HG03565 (cell line): ENCODE measurements around the gene STMN3.
"Not testable (repeated sequence)": the region's sequence is repeated elsewhere in the genome, so short reads cannot be mapped to it uniquely, and the experiment has no call there.

Source experiments
- ATAC-seq: cut with Tn5 transposase; IDR thresholded peaks from one replicate; pipeline ENCODE4 v1.9.1; 2021; ENCODE audit warnings: mild to moderate bottlenecking, moderate library complexity; ENCODE audit not compliant: unreplicated experiment

STMN3 gene

DNA sequence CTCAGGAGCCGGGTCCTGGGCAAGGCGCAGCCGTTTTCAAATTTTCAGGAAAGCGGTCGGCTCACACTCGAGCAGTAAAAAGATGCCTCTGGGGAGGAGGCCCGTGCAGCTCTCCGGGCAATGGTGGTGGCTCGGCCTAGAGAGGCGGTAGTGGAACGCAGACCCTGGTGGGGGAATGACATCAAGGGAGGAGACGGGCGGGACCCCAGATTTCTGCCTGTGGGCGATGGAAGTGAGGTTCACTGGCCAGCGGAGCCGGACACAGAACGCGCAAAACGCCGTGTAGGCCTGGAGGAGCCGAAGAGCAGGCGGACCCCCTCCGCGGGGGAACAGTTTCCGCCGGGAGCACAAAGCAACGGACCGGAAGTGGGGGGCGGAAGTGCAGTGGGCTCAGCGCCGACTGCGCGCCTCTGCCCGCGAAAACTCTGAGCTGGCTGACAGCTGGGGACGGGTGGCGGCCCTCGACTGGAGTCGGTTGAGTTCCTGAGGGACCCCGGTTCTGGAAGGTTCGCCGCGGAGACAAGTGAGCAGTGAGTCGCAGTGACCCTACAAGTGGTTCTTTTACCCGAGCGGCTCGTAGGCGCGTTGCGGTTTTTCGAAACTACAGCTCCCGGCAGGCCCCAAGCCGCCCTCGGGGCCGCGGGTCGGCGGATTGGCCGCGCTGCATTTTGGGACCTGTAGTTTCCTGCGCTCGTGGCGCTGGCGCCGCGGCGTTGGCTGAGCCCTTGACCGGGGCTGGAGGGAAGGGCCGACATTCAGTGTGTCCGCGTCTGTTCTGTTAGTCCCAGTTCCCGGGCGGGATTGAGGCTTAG lies 4.9 kb upstream of the STMN3 start, which contains the start of gene RTEL1:
TSS of gene RTEL1 (plus strand) at position 376 of the 812 bp plus-strand sequence. CDS start 1,091 bp downstream, outside the sequence.
- peak; percentile 74 for ATAC-seq

DNA sequence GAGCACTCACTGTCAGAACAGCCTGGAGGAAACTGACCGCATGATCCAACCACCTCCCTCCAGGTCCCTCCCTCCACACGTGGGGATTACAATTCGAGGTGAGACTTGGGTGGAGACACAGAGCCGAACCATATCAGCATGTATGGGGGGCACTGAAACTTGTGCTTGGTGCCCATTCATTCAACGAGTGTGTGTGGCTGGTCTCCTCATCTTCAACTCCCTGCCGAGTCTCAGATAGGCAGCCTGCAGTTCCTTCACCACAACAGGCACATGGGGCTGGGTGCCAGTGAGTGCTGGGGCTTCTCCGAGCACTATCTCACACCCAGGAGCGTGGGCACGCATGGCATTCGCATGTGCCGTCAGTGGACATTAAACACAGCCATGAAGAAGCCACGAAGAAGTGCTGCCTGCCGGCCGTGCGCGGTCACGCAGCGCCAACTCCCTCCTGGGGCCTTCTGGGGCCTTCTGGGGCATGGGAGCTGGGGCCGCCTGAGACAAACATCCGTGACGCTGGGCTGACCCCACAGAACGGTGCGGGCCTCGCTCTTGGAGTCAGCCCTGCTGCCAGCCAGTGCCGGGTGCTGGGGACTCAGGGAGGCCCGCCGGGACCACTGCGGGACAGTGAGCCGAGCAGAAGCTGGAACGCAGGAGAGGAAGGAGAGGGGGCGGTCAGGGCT lies 4.2 kb upstream of the STMN3 start:
- no peak for ATAC-seq

DNA sequence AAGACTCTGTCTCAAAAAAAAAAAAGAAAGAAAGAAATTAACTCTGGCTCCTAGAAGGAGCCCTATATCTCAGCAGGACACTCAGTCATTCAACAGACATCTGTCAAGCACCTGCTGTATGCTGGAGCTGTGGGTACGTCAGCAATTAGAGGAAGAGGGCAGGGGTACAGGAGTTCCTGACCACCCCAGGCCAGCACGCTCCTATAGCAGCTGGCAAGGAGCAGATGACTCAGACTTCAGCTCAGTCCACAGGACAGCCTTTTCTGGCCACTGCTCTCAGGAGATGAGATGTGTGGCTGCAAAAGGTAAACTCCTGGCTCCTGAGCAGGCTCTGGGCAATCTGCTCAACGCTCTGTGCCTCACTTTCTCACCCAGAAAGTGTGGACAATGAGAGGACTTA lies 3.2 kb upstream of the STMN3 start:
- ATAC-seq: no peak

DNA sequence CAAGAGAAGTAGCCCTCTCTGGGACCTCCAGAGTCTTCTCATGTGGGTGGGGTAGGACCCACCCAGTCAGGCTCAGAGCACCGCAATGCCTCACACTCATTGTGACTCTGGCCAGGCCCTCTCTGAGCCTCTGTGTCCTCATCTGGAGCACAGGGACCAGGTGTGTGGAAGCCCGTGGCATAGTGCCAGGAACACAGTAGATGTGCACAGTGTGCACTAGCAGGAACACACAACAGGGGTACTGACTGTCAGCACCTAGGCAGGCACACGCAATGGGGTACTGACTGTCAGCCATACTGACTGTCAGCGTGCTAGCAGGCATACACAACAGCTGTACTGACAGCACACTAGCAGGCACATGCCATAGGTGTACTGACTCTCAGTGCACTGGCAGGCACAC lies 2.0 kb upstream of the STMN3 start:
- no peak for ATAC-seq

DNA sequence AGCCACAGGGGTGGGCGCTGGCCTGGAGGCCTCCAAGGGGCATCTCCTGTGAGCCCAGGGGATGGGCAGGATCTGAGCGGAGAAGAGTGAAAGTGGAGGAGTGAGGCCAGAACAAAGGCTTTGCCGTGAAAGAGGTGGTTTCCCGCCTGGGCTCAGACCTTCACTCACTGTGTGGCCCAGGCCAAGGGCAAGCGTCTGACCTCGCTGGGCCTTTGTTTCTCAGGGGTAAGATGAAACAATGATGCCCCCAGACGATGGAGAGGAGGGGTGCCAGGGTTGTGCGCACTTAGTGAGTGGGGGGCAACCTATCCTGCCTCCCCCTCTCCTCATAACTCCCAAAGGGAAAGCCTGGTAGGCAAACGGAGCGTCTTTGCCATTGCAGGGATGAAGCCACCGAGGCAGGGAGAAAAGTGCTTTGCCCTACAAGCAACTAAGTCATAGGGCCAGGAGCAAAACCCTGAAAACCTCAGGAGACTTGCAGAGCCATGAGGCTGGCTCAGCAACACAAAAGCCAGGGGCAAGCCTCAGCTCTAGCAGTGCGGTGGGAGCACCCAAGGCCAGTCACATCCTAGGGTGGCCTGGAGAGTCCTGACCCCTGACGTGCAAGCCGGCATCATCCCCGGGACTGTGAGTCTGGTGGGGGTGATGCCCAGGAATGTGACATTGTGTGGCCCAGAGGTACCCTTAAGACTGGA lies 897 bp upstream of the STMN3 start:
- no peak for ATAC-seq

DNA sequence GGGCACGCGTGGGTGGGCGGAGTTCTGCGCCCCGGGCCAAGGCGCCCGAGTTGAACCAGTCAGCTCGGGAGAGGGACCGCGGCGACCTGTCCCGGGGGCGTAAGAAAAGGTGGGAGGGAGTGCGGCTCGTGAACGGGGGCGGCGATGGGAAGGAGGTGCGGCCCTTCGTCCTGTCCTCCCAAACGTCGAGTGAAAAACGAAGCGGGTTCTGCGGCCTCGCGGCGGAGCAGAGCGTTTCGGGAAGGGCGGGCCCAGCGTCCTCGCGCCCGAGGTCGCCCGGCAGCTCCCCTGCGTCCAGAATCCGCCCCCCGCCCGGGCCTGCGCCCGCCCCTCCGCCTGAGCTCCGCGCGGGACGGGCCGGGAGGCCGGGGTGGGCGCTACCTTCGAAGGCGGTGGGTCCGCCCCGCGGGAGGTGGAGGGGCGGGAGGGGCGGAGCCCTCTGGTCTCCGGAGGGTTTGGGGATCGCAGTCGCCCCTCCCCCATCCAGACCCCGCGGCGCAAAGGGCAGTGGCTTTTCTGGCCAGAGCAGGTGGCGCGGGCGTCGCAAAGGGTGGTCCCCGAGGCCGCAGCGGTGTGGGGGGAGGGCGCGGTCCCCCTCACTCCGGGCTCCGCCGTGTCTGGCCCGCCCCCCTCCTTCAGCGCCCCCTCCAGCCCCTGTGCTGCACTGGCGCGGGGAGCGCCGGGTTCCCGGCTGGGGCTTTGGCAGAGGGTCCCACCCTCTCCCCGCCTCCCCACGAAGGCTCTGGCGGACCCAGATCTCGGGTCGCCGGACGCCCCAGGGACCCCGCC lies 838 bp downstream of the STMN3 start:
- ATAC-seq: no peak

DNA sequence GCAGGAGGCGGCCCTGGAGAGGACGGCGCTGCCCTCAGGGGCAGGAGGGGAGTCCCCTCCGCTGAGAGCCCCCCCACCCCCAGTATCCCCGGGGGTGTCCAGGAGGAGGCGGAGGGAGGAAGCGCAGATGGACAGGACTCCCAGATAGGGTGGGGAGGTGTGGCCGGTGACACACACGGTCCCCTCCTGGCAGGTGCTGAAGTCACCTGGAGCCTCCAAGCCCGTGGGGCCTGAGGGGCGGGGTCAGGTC lies 1.4 kb downstream of the STMN3 start:
- ATAC-seq: no peak

DNA sequence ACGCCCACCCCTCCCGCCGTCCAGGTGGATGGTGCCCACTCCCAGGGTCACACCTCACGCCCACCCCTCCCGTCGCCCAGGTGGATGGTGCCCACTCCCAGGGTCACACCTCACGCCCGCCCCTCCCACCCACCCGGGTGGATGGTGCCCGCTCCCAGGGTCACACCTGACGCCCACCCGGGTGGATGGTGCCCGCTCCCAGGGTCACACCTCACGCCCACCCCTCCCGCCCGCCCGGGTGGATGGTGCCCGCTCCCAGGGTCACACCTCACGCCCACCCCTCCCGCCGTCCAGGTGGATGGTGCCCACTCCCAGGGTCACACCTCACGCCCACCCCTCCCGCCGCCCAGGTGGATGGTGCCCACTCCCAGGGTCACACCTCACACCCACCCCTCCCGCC lies 2.7 kb downstream of the STMN3 start:
- ATAC-seq: not testable (repeated sequence)

DNA sequence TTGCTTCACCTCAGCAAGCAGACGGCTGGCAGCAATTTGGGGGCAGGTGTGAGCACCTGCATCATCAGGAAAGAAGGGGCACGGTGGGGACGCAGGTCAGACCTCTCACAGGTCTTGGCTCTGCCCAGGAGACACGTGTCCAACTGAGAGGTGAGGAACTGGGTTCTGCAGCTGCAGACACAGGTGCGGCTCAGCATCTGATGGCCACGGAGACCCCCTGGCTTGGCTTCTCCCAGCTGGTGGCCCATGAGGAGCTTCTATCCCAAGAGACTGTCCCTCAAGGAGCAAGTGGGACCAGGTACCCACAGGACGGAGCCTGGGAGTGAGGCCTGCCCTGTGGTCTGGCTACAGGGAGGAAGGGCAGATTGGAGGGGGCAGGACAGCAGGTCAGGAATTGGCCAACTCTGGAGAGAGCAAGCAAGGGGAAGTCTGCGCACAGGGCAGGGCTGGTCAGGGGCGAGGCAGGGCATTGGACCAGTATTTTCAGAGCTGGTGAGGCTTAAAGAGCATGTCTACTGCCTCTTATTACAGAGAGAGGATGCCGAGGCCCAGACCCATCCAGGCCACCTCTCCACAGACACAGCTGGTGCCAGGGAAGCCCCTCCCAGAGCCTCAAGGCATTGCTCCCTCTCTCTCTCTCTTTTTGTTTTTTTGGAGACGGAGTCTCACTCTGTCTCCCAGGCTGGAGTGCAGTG lies 4.2 kb downstream of the STMN3 start:
- no peak for ATAC-seq

DNA sequence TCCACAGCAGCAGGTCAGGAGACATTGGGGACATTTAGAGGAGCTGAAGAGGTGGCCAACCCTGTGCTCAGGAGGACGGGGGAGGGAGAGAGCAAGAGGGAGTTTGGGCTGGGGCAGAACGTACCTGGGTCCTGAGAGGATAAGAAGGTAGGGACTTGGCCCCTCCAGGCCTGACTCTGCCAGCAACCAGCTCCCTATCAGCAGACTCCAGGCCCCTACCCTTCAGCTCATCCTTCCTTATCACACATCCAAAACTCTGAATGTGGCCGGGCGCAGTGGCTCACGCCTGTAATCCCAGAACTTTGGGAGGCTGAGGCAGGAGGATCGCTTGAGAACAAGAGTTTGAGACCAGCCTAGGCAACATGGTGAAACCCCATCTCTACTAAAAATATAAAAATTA lies 5.0 kb downstream of the STMN3 start:
- no peak for ATAC-seq

DNA sequence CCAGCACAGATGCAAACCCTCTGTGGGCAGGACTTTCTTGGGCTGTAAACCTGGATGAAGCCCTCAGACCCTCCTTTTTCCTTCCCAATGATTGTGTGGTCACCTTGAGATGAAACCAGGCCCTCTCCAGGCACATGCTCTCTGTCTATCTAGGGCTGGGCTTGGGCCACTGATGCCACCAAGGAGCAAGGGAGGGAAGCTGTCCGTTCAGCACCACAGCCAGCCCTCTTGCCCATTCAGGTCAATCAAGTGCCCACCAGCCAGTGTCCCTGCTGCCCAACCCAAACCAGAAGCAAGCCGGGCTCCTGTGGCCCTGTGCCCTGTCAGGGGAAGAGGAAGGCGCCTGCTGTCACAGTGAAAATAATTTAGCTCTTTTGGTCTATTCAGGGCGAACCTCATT lies 8.0 kb downstream of the STMN3 start:
- no peak for ATAC-seq

DNA sequence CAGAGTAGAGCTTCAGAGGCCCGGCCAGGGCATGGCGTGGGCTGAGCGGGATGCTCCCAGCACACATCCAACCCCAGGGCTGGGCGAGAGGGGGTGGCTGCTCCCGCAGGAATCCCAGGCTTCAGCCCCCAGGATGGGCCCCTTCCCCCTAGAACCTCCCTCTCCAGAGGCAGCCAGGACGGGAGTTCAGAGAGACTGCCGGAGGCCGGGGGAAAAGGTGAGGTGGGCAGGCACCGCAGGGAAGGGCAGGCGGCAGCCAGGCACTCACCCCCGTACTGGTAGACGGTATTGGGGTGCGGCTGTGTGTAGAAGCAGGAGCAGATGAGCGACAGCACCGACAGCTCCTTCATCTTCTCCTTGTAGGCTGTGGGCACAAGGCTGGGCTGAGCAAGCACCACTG lies 9.3 kb downstream of the STMN3 start:
- no peak for ATAC-seq

DNA sequence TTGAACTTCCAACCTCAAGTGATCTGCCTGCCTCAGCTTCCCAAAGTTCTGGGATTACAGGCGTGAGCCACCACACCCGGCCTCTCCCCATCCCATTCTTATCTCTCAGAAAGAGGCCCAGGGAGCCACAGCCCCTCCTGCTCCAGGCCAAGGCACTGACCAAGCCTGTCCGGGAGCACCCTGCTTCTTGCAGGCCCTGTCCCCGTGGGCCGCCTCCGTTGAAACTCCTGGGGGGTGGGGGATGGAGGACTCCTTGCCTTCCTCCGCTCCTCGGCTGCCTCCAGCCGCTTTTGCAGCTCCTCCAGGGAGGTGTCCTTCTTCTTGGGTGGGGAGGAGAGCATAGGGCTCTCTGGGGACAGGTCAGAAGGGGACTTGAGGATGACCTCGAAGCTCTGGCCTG lies 9.7 kb downstream of the STMN3 start:
- no peak for ATAC-seq

DNA sequence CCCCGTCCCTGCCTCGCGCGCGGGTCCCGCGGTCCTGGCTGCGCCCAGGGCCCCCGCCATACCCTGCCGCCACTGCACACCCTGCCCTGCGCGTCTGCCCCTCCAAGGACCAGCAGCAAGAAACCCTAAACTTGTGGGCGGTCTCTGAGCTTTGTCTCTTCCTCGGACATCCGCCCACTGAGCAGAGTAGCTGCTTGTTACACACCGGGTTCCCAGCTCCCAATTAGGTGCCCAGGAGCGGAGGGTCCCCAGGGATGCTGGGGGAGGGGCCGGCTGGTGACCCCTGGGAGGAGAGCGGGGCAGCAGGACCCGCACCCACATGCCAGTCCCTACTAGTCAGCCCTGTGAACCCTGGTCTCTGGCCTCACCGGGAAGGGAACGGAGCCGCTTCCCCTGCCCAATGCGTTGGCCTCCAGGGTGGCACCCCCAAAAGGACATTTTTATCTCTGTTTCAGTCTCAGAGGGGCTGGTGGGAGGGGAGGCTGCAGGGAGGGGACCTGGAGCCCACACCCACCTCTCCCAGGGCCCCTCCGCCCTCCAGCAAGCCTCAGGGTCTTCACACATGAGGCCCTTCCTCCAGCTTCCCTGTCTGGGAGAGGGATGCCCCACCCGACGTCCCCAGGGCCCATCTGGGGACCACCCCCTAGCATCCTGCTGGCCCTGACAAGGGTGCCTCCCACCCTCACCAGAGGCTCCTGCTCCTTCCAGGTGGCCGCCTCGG lies 10.5 kb downstream of the STMN3 start:
- ATAC-seq: no peak

DNA sequence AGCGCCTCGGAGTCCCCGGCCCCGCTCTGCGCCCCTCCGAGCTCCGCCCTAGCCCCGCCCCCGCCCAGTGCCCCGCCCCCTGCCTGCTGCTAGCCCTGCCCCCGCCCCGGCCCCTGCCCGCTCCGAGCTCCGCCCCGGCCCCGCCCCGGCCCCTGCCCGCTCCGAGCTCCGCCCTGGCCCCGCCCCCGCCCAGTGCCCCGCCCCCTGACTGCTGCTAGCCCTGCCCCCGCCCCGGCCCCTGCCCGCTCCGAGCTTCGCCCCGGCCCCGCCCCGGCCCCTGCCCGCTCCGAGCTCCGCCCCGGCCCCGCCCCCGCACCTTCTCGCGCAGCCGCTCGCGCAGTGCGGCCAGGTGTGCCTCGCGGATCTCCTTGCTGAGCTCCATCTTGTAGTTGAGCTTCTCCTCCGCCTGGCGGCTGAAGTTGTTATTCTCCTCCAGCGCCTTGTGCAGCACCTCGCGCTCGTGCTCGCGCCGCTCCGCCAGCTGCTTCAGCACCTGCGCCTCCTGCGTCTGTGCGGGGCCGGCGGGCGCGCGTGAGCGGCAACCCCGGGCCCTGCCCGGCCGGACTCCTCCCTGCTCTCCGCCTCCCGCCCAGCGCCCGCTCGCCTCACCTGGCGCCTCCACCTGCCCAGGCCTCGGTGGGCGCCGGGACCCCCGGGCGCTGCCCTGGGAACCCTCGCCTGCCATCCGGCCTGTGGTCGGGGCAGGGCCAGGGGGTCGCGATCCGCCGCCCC lies 11.3 kb downstream of the STMN3 start:
- ATAC-seq: peak; percentile 72

DNA sequence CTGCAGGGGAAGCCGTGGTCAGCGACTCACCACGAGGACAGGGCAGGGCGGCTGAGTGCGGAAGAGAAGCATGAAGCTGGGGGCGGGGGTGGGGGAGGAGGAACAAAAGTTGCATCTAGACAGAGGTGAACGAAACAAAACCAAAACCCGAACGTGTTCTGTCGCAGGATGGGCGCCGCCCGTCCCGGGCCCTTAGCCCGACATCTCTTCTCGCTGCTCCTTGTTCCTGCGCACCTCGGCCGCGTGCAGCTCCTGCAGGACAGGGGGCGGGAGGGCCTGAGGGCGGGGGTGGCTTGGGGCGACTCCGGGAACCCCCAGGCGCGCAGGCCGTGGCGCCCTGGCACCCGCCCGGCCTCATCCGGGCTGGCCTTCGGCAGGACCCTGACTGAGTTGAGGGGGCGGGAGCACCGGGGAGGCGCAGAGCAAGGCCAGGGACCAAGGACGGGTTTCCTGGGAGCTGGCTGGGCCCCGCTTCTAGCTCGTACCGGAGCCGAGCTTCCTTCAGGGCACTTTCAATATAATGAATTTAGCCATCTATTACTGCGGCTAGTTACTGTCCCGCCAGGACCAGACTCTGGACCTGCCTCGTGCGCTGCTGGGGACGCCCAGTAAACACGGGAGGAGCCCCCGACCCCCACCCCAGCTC lies 12.0 kb downstream of the STMN3 start:
- peak; percentile 14 for ATAC-seq

DNA sequence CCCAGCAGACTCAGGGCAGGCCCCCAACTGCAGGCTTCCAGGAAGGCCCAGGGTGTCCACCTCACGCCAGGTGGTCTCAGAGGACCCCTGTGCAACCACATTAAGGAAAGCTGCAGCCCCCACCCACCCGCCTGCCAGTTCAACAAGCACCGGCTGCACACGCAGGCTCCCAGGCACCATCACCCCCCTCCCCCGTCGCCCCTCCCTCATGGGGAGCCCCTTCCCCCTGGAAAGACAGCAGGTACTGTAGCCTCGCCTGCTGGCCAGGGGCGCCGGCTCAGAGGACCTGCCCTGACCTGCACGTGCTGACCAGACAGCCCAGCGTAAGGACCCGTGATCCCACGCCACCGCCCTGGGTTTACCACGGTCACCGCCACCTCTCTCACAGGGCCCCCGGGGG lies 12.5 kb downstream of the STMN3 start:
- ATAC-seq: not testable (repeated sequence)

DNA sequence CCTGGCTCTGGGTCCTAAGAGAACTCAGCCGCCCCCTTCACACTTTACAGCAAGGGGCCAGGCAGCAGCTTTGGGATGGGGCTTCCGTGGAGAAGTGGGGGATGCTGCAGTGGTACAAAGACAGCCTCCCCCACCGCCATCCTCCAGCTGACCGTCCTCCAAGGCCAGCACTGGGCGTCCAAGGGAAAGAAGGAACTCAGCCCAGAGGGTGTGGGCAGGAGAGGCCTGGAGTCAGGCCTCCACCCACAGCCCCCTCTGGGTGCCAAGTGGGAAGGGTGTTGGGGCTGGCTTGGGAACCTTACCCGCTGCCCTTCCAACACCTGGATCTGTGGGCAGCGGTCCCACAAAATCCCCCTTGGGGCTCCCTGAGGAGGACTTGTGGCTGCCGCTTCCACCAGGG lies 13.1 kb downstream of the STMN3 start:
- no peak for ATAC-seq
